GM23338 (cell line): Measurements from ENCODE around the gene AADAC. TPM values are rescaled to one million over a fixed set of nuclear protein-coding genes. Genes with fewer than 3 reads are reported as not detected.

Experiments
- polyA plus RNA-seq: library from polyadenylated mRNA; unstranded; fragments of >200 nt; fragmentation: Nextera tagmentation; extraction: Ambion mirVana; gene quantifications from 2 replicates; pipeline ENCODE4 v1.2.1, GENCODE V29; 2016
- total RNA-seq: library from RNA; depleted of rRNA; stranded (reverse); fragments of >200 nt; shearing (Covaris generic); gene quantifications from 2 replicates; pipeline ENCODE4 v1.2.3, GENCODE V29; 2014; rRNA removed

AADAC gene
- total and polyA plus RNA-seq, 2 experiments from 2014 or later = not detected

Other genes starting within 250 kb of the AADAC start
- gene AADACL2, start 80.2 kb upstream of the AADAC start, total RNA-seq = not detected in 2 replicates
- gene AADACL2, start 80.2 kb upstream of the AADAC start, polyA plus RNA-seq = not detected in 2 replicates
- not detected in 2 replicates for gene SUCNR1, start 59.5 kb downstream of the AADAC start, total RNA-seq
- gene SUCNR1, start 59.5 kb downstream of the AADAC start, polyA plus RNA-seq = not detected in 2 replicates